Measurements from ENCODE around the gene SLC35F1.

Gene SLC35F1

GRCh38 chr6:118206221-118206620 is 299.2 kb downstream of the SLC35F1 start:
- DNase-seq: no peak

DNA sequence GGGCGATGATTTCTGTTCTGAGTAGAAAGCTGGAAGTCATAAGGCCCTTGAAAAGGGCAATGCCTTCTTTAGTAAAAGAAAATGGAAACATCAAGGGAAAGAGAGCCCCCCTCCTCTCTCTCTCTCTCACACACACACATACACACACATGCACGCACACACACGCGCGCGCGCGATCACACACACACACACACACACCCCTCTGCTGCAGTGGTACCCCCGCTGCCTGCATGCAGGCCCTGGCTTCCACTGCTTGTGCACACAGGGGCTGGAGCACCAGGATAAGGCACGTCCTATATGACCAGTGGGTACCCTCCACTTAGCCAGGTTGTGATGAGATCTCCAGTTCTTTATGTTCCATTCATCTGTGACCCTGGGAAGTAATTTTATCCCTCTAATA is 300.9 kb downstream of the SLC35F1 start:
- no peak for DNase-seq

GRCh38 chr6:118212451-118213173 is 305.5 kb downstream of the SLC35F1 start:
- DNase-seq: no peak

GRCh38 chr6:118215269-118215668 is 308.2 kb downstream of the SLC35F1 start:
- DNase-seq: no peak

GRCh38 chr6:118216751-118217150 is 309.7 kb downstream of the SLC35F1 start:
- DNase-seq: no peak

DNA sequence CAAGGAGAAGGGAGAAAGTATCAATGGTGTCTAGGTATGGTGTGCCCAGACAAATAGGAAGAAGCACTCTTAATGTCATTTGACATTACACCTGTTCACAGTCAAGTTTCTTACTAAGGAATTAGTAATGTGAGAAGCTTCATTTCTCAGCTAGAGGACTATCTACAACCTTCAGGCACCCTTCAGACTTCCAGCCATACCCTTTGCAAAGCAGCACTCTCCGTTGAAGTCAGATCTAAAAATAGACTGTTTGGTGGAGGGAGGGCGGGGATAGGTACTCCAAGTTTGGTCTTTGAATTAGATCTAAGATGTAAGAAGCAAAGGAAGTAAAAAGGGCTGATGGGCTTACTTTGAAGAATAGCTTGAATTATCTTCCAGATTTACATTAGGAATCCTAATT is 311.1 kb downstream of the SLC35F1 start:
- DNase-seq: no peak

DNA sequence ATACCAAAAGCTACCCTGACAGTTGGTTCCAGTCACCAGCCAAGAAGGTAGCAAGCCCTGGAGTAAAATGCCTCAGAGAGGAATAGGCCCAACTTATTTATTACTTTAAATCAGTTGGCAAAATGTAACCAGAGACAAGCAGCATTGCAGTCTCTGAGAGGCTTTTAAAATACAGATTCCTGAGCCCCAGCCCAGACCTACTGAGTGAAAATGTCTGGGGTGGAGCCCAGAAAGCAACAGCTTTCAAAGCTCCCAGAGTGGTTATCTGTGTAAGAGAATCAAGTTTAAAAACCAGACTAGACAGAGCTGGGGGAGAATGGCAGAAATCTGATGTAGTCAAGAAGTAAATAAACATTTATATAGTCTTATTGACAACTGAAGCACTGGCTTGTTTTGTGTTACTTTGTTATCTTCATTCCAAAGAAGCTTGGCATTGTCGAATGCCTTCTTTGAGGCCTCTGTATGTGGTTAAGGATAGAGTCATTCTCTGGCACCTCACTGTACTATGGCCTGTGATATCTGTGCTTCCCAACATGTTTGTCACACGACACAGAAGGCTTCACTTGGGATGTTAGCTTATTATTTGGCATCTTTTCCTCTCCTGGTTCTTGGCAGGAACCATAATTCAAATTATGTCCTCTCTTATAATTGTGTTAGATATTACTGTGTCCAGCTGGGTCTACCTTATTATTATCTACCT is 313.5 kb downstream of the SLC35F1 start:
- DNase-seq: no peak

GRCh38 chr6:118223316-118223715 is 316.3 kb downstream of the SLC35F1 start:
- DNase-seq: no peak

DNA sequence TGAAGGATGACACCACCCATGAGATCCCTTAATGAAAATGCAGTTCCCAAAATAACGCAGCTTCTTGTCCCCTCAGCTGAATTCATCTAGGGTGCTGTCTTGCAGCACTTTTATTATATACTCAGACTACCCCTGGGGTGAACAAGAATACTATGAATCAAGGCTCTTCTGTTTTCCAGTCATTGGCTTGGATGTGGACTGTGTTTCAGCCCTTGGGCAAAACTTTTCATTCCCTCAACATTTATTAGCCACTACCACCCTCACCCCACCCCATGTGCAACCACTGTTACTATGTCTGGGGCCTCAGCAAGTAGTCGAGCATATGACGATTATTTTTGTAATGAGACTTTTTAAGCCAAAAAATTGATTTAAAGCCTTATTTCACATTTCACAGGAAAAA is 321.8 kb downstream of the SLC35F1 start:
- DNase-seq: no peak

GRCh38 chr6:118240878-118241528 is 333.9 kb downstream of the SLC35F1 start:
- DNase-seq: no peak

GRCh38 chr6:118246406-118246805 is 339.3 kb downstream of the SLC35F1 start:
- no peak for DNase-seq

- no peak for DNase-seq
These were observed 341.1 kb downstream of the SLC35F1 start for GRCh38 chr6:118248171-118248570.

DNA sequence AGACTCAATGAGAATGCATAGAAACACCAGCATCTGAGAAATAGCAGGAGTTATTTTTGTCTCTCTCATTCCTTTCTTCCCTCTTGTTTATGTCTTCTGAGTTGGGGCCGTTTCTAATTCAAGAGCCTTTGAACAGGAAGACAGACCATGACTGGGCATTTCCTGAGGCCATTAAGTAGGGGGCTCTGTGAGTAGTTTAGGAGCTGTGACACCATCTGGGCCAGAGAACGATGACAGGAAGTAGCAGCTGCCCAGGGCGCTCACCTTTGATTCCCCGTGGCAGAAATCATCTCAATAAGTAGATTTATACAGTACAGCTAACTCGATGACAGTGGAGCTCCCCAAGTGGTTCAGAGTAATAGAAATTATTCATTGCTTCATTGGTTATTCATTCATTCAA is 342.6 kb downstream of the SLC35F1 start:
- no peak for DNase-seq

DNA sequence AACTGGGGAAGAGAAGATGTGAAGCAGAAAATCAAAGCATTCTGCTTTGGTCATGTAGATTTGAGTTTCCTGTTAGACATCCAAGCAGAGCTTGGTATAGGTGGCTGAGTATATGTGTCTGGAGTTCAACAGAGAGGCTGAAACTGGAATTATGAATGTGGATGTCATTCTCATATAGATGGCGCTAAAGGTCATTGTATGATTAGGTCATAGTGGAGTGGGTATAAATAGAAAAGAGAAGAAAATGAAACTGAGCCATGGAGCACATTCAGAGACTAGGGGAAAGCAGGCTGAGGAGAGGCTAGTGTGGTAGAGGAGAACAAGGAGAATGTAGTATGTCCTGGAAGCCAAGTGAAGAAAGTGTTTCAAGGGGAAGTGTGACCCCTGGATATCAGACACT is 345.4 kb downstream of the SLC35F1 start:
- DNase-seq: no peak

DNA sequence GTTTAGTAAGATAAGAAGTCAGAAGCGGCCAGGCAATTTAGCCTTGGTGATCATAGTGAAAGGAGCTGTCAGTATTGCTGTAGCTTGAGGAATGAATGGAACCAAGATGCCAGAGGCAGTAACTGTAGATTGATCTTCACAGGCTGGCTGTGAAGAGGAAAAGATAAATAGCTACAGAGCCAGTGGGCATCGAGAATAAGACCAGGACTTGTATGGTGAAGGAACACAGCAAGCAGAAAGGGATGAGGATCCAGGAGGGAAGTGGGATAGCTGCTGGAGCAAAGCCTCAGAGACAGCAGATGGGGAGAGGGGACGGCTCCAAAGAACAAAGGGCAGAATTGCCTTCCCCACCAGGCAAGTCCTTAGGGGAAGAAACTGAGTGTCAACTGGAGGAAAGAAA is 346.7 kb downstream of the SLC35F1 start:
- DNase-seq: no peak

DNA sequence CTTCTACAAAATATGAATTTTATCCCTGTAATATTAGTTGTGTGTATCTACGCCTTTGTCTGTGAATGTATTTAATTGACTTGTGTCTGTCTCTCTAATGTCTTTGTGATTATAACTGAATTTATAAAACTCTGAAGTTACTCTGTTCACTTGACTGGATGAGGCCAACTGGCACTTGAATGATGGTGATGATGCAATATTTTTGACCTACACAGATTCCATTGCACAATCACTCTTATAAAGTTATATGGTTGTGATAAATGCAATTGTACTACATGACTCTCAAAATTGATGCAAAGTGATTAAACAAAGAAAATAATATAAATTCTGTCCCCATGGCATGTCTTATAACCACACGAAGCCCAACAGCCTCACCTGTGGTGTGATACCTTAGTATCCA is 353.8 kb downstream of the SLC35F1 start:
- DNase-seq: no peak

GRCh38 chr6:118263921-118264486 is 356.9 kb downstream of the SLC35F1 start:
- no peak for DNase-seq

- DNase-seq: no peak
These were observed 362.6 kb downstream of the SLC35F1 start for GRCh38 chr6:118269659-118270058.

DNA sequence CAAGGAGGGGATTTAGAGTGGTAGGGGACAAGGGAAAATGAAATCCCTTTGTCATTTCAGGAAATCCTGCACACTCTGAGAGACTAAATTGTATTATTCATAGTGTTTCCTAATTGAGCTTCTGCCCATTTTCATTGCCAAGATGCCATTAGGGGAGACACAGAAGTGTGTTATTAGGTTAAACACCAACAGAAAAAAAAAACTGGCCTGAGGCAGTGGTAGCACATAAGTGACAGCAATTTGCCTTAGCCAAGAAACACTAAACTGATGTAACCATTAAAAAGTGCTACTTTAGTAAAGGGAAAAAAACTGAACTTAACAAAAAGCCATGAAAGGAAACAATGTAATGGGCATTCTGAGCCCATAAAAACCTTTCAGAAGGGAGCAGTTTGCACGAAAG is 370.6 kb downstream of the SLC35F1 start:
- DNase-seq: no peak

- no peak for DNase-seq
These were observed 373.1 kb downstream of the SLC35F1 start for GRCh38 chr6:118280210-118280609.

GRCh38 chr6:118281291-118281690 is 374.2 kb downstream of the SLC35F1 start:
- no peak for DNase-seq

DNA sequence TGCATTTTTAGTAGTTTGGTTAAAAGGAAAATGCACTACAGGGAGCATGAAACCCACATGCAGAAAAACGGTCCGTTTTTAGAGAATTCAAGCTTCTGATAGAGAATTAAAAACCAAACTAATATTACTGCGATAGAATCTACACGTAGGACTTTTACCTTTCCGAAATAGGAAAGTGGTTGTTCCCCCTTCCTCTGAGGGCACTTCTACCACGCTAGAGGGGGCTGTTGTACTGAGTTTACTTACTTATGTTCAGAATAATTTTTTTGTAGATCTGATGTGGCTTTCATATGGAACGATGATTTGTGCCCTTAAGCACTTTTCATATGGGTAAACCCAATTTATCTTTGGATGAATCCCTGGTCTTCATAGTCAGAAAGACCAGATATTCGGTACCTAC is 376.7 kb downstream of the SLC35F1 start:
- DNase-seq: no peak

GRCh38 chr6:118284736-118285360 is 377.8 kb downstream of the SLC35F1 start:
- DNase-seq: no peak
